HepG2 (cell line): ENCODE measurements around the gene BCAR3.

Experiments used
- CTCF ChIP-seq: sonication (generic); formaldehyde crosslinking; IDR thresholded peaks from 2 replicates; pipeline ENCODE4 v1.5.0; 2020; ENCODE audit warnings: mild to moderate bottlenecking, missing genetic modification reagents, moderate library complexity
- GABPA ChIP-seq, 2 experiments: IDR thresholded peaks; 2 replicates each; pipeline ENCODE4 v1.6.1; 2011 to 2016; ENCODE audit warnings: low read depth in 2 of 2, low read length in 1 of 2, missing biosample characterization in 1 of 2, missing genetic modification characterization in 1 of 2
- HMG20A ChIP-seq: IDR thresholded peaks from 2 replicates; pipeline ENCODE4 v1.6.1; 2016; ENCODE audit warnings: borderline replicate concordance
- HNF4G ChIP-seq, 2 experiments: sonication (generic) in 1 of 2; formaldehyde crosslinking in 1 of 2; IDR thresholded peaks; 2 replicates each; pipeline versions ENCODE4 v1.4.0 to v1.6.1; 2011 to 2020; ENCODE audit warnings: borderline replicate concordance in 2 of 2, low read depth in 2 of 2, mild to moderate bottlenecking in 2 of 2, low read length in 1 of 2, missing genetic modification reagents in 1 of 2, moderate library complexity in 1 of 2
- HNRNPL ChIP-seq: fragments of 200-400 bp; formaldehyde crosslinking; IDR thresholded peaks from 2 replicates; pipeline ENCODE4 v1.6.1; 2017; ENCODE audit warnings: mild to moderate bottlenecking, low read depth, low read length
- HOXA7 ChIP-seq: sonication (generic); formaldehyde crosslinking; IDR thresholded peaks from 2 replicates; pipeline ENCODE4 v1.8.1; 2022; ENCODE audit warnings: mild to moderate bottlenecking, missing genetic modification reagents, moderate library complexity
- NBN ChIP-seq: fragments of 450-650 bp; conservative IDR thresholded peaks from 2 replicates; pipeline ENCODE4 v1.6.1; 2017
- PHF8 ChIP-seq: sonication (generic); formaldehyde crosslinking; IDR thresholded peaks from 2 replicates; pipeline ENCODE4 v1.5.0; 2020; ENCODE audit warnings: missing genetic modification reagents
- RFX5 ChIP-seq: IDR thresholded peaks from 2 replicates; pipeline ENCODE4 v1.6.1; 2011; ENCODE audit warnings: low read depth, low read length, improper control_type of control experiment
- TCF7L2 ChIP-seq: IDR thresholded peaks from 2 replicates; pipeline ENCODE4 v1.6.1; 2011; ENCODE audit warnings: mild to moderate bottlenecking, low read depth, low read length, moderate library complexity
- TMF1 ChIP-seq: sonication (generic); formaldehyde crosslinking; IDR thresholded peaks from 2 replicates; pipeline ENCODE4 v1.8.1; 2022; ENCODE audit warnings: low read depth, missing genetic modification reagents
- ZFP37 ChIP-seq: sonication (generic); formaldehyde crosslinking; IDR thresholded peaks from 2 replicates; pipeline ENCODE4 v1.4.0; 2020; ENCODE audit warnings: missing genetic modification reagents, borderline replicate concordance
- ZNF556 ChIP-seq: sonication (generic); formaldehyde crosslinking; IDR thresholded peaks from 2 replicates; pipeline ENCODE4 v1.4.0; 2020; ENCODE audit warnings: mild to moderate bottlenecking, missing genetic modification reagents, borderline replicate concordance
- TF ChIP-seq, protein P1 (sequence below): sonication (generic); formaldehyde crosslinking; IDR thresholded peaks from 2 replicates; pipeline ENCODE4 v1.5.1; 2020; ENCODE audit warnings: missing genetic modification reagents, mild to moderate bottlenecking, borderline replicate concordance

DNA sequence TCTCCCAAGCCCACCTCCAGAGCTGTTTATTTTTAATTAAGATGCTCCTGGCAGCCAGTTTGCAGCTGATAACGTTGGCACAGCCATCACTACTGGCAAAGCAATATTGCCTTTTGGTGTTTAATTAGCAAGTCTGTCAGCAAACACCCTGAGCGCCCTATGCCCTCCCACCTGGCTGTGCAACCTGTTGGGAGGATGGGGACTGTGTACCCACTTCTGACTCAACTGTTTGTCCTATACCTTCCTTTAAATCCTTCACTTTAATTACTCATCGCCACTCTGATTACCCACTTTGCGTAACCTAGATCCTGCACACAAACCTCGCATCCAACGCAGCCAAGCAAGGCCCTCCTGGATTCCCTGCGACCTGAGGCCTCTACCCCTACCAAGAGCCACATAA is 67.1 kb downstream of the BCAR3 start:
- no peak for TF ChIP-seq HNRNPL
- TF ChIP-seq ZFP37 (CRISPR knock-in tag) = no peak
- TF ChIP-seq CTCF (CRISPR knock-in tag) = no peak
- TF ChIP-seq ZNF556 (CRISPR knock-in tag) = no peak
- no peak for TF ChIP-seq NBN
- TF ChIP-seq HOXA7 = no peak
- TF ChIP-seq HMG20A (CRISPR knock-in tag) = no peak
- no peak for TF ChIP-seq TMF1
- no peak for TF ChIP-seq PHF8 (CRISPR knock-in tag)
- no peak; the same call in 1 of the 2 replicates for TF ChIP-seq HNF4G (IDR thresholded peaks at IDR 0.05; ENCODE audit: borderline replicate concordance, low read depth, low read length)
- no peak for TF ChIP-seq HNF4G (CRISPR knock-in tag; IDR thresholded peaks at IDR 0.05; ENCODE audit: borderline replicate concordance, low read depth)
- TF ChIP-seq, protein P1, sequence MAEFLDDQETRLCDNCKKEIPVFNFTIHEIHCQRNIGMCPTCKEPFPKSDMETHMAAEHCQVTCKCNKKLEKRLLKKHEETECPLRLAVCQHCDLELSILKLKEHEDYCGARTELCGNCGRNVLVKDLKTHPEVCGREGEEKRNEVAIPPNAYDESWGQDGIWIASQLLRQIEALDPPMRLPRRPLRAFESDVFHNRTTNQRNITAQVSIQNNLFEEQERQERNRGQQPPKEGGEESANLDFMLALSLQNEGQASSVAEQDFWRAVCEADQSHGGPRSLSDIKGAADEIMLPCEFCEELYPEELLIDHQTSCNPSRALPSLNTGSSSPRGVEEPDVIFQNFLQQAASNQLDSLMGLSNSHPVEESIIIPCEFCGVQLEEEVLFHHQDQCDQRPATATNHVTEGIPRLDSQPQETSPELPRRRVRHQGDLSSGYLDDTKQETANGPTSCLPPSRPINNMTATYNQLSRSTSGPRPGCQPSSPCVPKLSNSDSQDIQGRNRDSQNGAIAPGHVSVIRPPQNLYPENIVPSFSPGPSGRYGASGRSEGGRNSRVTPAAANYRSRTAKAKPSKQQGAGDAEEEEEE (CRISPR knock-in tag) = no peak
- TF ChIP-seq TCF7L2 = no peak
- TF ChIP-seq RFX5 = no peak
- TF ChIP-seq GABPA (IDR thresholded peaks at IDR 0.05; ENCODE audit: low read depth, low read length) = no peak
- no peak; the same call in 1 of the 2 replicates for TF ChIP-seq GABPA (CRISPR knock-in tag; IDR thresholded peaks at IDR 0.05; ENCODE audit: low read depth)
